Endothelial cell of umbilical vein (primary cell): ENCODE measurements around the gene KRT78. TPM values are rescaled to one million over a fixed set of nuclear protein-coding genes. Genes with fewer than 3 reads are reported as not detected.

Experiments
- BruUV-seq: library from RNA; stranded (reverse); fragments of 400-500 nt; replicated peaks from 2 replicates; lab custom pipeline; 2021; lab: Mats Ljungman, UMichigan
- CTCF ChIA-PET: fragments of 300-600, 350-600 bp; sonication (Branson Sonifier 250); formaldehyde crosslinking; loops from one replicate; lab custom pipeline; 2021; ENCODE audit warnings: antibody characterized with exemption, inconsistent platforms; lab: Charles Lee
- POLR2A ChIA-PET: fragments of 300-600, 350-600 bp; sonication (Branson Sonifier 250); formaldehyde crosslinking; loops from one replicate; lab custom pipeline; 2021; ENCODE audit warnings: antibody characterized with exemption, inconsistent platforms; lab: Charles Lee
- DNase-seq: peaks from one replicate; pipeline ENCODE4 v3.0.0-alpha.2; 2011; ENCODE audit warnings: low read depth, low spot score
- FAIRE-seq: peaks from 2 replicates; lab custom pipeline; 2011; peaks lifted over from hg19 to GRCh38; lab: Jason Lieb, UNC
- H2AFZ ChIP-seq: 2 replicates; pipeline ENCODE4 v1.6.0; 2012; ENCODE audit warnings: low read depth, low read length, control low read depth, inconsistent platforms
- H3K27ac ChIP-seq: 2 replicates; pipeline ENCODE4 v1.5.1; 2011; ENCODE audit warnings: low read depth, mild to moderate bottlenecking, control low read depth, low read length, moderate library complexity; ENCODE audit not compliant: insufficient read depth
- H3K27me3 ChIP-seq, 2 experiments: 2 replicates each; pipeline versions ENCODE4 v1.6.0 to v1.6.1; 2011; ENCODE audit warnings: low read length in 2 of 2, mixed read lengths in 1 of 2; ENCODE audit not compliant: control insufficient read depth in 2 of 2, insufficient read depth in 2 of 2
- H3K36me3 ChIP-seq, 2 experiments: 2 replicates in 1 of 2; 3 replicates in 1 of 2; pipeline ENCODE4 v1.5.1; 2011; ENCODE audit warnings: low read length in 2 of 2, mild to moderate bottlenecking in 1 of 2, moderate library complexity in 1 of 2; ENCODE audit not compliant: control insufficient read depth in 2 of 2, insufficient read depth in 2 of 2; ENCODE audit errors: extremely low read depth in 1 of 2
- H3K4me1 ChIP-seq: 3 replicates; pipeline ENCODE4 v1.5.1; 2011; ENCODE audit warnings: mild to moderate bottlenecking, low read length; ENCODE audit not compliant: control insufficient read depth, insufficient read depth; ENCODE audit errors: extremely low read depth
- H3K4me2 ChIP-seq: 2 replicates; pipeline ENCODE4 v1.6.1; 2011; ENCODE audit warnings: low read length, control low read depth, mixed read lengths; ENCODE audit not compliant: insufficient read depth
- H3K4me3 ChIP-seq, 3 experiments: fragments of 200-600 bp in 1 of 3; sonication (generic), shearing (Covaris generic) in 1 of 3; replicated peaks in 1 of 3; 2 replicates each; pipeline ENCODE4 v1.5.1; 2011 to 2016; ENCODE audit warnings: control low read depth in 3 of 3, low read length in 3 of 3, mild to moderate bottlenecking in 2 of 3, inconsistent platforms in 1 of 3, low read depth in 1 of 3, moderate library complexity in 1 of 3; ENCODE audit not compliant: insufficient read depth in 1 of 3
- H3K79me2 ChIP-seq: 2 replicates; pipeline ENCODE4 v1.6.0; 2012; ENCODE audit warnings: low read length, inconsistent platforms; ENCODE audit not compliant: control insufficient read depth, insufficient read depth
- H3K9ac ChIP-seq: replicated peaks from 2 replicates; pipeline ENCODE3; 2011; ENCODE audit warnings: low read length, control low read depth; ENCODE audit not compliant: insufficient read depth; ENCODE audit errors: extremely low read depth
- H3K9me1 ChIP-seq: replicated peaks from 3 replicates; pipeline ENCODE4 v1.6.0; 2011; ENCODE audit warnings: mild to moderate bottlenecking, low read length; ENCODE audit not compliant: control insufficient read depth, insufficient read depth; ENCODE audit errors: extremely low read depth
- H3K9me3 ChIP-seq: replicated peaks from 2 replicates; pipeline ENCODE4 v1.5.1; 2012; ENCODE audit warnings: low read length, inconsistent platforms; ENCODE audit not compliant: control insufficient read depth, insufficient read depth
- H4K20me1 ChIP-seq: replicated peaks from 2 replicates; pipeline ENCODE3; 2011; ENCODE audit warnings: mild to moderate bottlenecking, low read length; ENCODE audit not compliant: control insufficient read depth, insufficient read depth; ENCODE audit errors: extremely low read depth
- CTCF ChIP-seq, 2 donors: IDR thresholded peaks; 1 replicate in 1 of 2; 2 replicates in 1 of 2; pipeline ENCODE4 v1.5.1; 2011; ENCODE audit warnings: low read length in 2 of 2, mild to moderate bottlenecking in 2 of 2, moderate library complexity in 2 of 2, control low read depth in 1 of 2, inconsistent platforms in 1 of 2, low read depth in 1 of 2; ENCODE audit not compliant: insufficient read depth in 1 of 2; ENCODE audit errors: extremely low read depth in 1 of 2
- EZH2 ChIP-seq: IDR thresholded peaks from 2 replicates; pipeline ENCODE4 v1.6.1; 2012; ENCODE audit warnings: borderline replicate concordance, low read depth, mild to moderate bottlenecking, moderate library complexity, low read length, inconsistent platforms; ENCODE audit not compliant: severe bottlenecking
- FOS ChIP-seq: IDR thresholded peaks from 2 replicates; pipeline ENCODE4 v1.6.1; 2011; ENCODE audit warnings: mild to moderate bottlenecking, low read length, moderate library complexity, borderline replicate concordance; ENCODE audit not compliant: insufficient read depth
- GATA2 ChIP-seq: IDR thresholded peaks from 2 replicates; pipeline ENCODE4 v1.7.0; 2011; ENCODE audit warnings: low read depth, mild to moderate bottlenecking, moderate library complexity, mixed read lengths, low read length; ENCODE audit not compliant: insufficient read length, insufficient read depth
- JUN ChIP-seq: IDR thresholded peaks from 2 replicates; pipeline ENCODE4 v1.6.1; 2011; ENCODE audit warnings: borderline replicate concordance, low read depth; ENCODE audit not compliant: insufficient read length, insufficient read depth
- MAX ChIP-seq: IDR thresholded peaks from 2 replicates; pipeline ENCODE4 v1.6.1; 2011; ENCODE audit not compliant: insufficient read depth, insufficient read length
- MYC ChIP-seq: IDR thresholded peaks from one replicate; pipeline ENCODE4 v1.6.1; 2011; ENCODE audit warnings: mild to moderate bottlenecking, low read depth, low read length
- POLR2A ChIP-seq: IDR thresholded peaks from 2 replicates; pipeline ENCODE4 v1.6.1; 2012; ENCODE audit warnings: low read depth, mild to moderate bottlenecking, control low read depth, low read length
- POLR2AphosphoS5 ChIP-seq: IDR thresholded peaks from 2 replicates; pipeline ENCODE4 v1.6.1; 2012; ENCODE audit warnings: low read depth, mild to moderate bottlenecking, control low read depth, low read length, moderate library complexity; ENCODE audit not compliant: insufficient read depth
- dilution Hi-C: fragments of 300-500 bp; cut with MboI; formaldehyde crosslinking; loops from one replicate; pipeline ENCODE4 v1.15.0; 2019; ENCODE audit warnings: low sequenced_read_pairs; ENCODE audit not compliant: extremely low pct_ligation_motif_present
- intact Hi-C: fragments of 100-400 bp; cut with micrococcal nuclease; formaldehyde crosslinking; loops from one replicate; pipeline ENCODE4 v1.10.0; 2022
- polyA plus RNA-seq, 4 experiments: library from polyadenylated mRNA; depleted of rRNA in 3 of 4; stranded (reverse) in 3 of 4; unstranded in 1 of 4; fragments of >200 nt; gene quantifications; 2 replicates each; pipeline versions ENCODE4 v1.2.1 to v1.2.3, GENCODE V29; 2011 to 2012; ENCODE audit warnings: missing spikeins in 1 of 4
- total RNA-seq: library from RNA; stranded (reverse); gene quantifications from 2 replicates; pipeline ENCODE4 v1.2.3, GENCODE V29; 2021

KRT78 gene
- total and polyA plus RNA-seq, 2 donors (not counting 3 experiments of a cell fraction or from before 2014, with no cell fraction given) = not detected

- Histone ChIP-seq H3K4me3 (no peak overlapping the region), H4K20me1 (no peaks in the 10 kb centered on the region), H3K27ac (no peak overlapping the region), H3K36me3 (no peaks in the 10 kb centered on the region), H3K9ac (no peak overlapping the region), H3K9me1 (no peaks in the 10 kb centered on the region), H2AFZ (no peak overlapping the region), H3K4me1 (no peaks in the 10 kb centered on the region), H3K27me3 (peaks cover 0 to 1% of the 10 kb centered on the region in 2 experiments), H3K79me2 (no peaks in the 10 kb centered on the region), H3K4me2 (no peak overlapping the region), H3K9me3 (no peaks in the 10 kb centered on the region)
- dilution Hi-C loops (no loop called here), intact Hi-C loops (no loop called here)
- DNase-seq = no peak
- ChIA-PET POLR2A (no interaction called here), CTCF (no interaction called here)
- no TSS peak for BruUV-seq
- TF ChIP-seq POLR2A (no peak), JUN (no peak), FOS (no peak), MAX (no peak), POLR2AphosphoS5 (no peak), GATA2 (no peak), EZH2 (no peak), MYC (no peak), CTCF (IDR thresholded peaks at IDR 0.05; ENCODE audit: extremely low read depth in 1 of 2, insufficient read depth in 1 of 2, low read depth in 1 of 2, low read length in 2 of 2) (no peak)
- no peak for FAIRE-seq
Measured at GRCh38 chr12:52817699-52818238, 31.0 kb downstream of the KRT78 start.
